HG03565 (cell line): ENCODE data around the gene RELCH.

Experiments
- ATAC-seq: cut with Tn5 transposase; IDR thresholded peaks from one replicate; pipeline ENCODE4 v1.9.1; 2021; ENCODE audit warnings: mild to moderate bottlenecking, moderate library complexity; ENCODE audit not compliant: unreplicated experiment

The RELCH gene

DNA sequence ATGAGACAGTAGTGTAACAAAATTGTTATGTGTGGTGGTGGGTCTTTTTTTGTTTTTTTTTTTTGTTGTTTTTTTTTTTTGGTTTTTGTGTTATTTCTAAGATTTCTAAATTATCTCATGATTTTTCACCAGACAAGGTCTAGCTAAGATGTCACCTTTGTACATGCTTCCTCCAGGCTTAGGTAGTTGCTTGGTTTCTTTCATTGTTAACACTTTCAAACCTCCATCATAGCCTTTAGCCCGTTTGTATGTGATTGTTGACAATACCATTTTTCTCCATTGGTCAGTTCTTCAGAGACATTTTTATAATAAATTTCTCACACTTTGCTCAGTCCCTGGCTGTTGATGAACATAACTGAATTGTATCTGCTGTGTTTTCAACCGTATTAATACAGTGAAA is 2.2 kb downstream of the RELCH start:
- no peak for ATAC-seq

- no peak for ATAC-seq
Observed at GRCh38 chr18:62196079-62196478, 9.0 kb downstream of the RELCH start.

DNA sequence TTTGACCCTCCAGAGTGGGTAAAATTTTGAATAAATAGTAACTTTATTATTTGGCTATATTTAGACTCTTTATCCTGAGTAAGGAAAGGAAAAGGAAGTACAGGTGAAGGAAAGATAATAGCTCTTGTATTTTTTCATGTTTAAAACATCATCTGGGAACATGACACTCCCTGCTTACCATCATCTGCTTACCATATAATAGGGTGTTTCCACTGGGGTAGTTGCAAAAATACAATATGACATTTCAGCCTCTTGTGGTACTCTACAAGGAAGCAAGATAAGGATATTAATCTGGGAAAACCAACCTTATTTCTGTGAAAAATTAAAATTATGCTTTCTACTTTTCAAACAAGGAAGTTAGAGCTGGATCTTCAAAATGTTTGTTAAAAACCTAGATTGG is 9.9 kb downstream of the RELCH start:
- ATAC-seq, result no peak

DNA sequence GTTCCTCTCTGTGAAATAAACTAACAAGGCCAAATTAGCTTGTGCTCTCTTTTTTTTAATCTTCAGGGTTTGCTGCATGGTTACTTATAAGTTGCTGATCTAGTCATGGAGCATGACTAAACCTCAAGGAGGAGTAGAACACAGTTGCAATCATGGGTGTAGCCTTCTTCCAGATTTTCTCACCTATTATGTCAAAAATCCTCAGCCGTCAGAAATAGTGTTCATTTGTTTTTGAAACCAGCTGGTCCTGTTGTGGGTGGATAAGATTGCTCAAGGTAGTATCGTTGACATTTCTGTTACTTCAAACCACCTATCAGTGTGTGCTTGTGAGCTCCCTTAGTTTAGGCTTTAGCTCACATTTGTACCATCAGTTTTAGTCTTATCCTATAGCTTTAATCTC is 11.2 kb downstream of the RELCH start:
- ATAC-seq, result no peak

DNA sequence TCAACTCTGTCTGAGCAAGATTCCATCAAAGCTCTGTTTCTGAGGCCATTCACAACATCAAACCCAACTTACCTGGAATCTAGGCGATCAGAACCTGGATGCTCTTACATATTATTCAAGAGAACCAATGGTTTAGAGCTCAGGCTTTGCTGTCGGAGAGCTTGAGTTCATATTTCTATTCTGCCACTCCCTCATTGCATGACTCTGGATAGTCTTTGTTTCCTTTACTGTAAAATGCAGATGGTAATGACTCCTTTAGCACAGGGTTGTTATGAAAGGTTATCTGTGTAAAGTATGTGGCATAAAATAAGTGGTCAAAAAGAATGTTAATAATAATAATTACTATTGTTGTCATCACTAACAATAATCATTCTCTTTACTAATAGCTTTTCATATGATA is 12.6 kb downstream of the RELCH start:
- no peak for ATAC-seq

GRCh38 chr18:62200121-62200914 is 13.3 kb downstream of the RELCH start:
- no peak for ATAC-seq

DNA sequence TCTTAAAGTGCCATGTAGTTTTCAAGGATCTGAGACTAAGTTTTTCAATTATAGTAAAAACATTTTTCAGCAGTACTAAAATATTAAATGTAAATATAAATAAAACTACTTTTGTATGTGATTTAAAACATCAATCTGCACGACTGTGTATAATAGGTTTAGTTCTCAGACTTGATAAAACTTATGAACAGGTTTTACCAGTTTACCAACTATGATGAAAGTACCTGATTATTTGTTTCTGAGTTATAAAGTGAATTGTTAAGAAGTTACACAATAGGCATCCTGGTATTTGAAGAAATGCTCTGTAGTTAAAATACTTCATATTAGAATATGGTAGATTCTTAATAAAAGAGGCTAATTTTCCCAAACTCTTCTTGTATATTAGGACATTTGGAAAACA is 14.8 kb downstream of the RELCH start:
- no peak for ATAC-seq

DNA sequence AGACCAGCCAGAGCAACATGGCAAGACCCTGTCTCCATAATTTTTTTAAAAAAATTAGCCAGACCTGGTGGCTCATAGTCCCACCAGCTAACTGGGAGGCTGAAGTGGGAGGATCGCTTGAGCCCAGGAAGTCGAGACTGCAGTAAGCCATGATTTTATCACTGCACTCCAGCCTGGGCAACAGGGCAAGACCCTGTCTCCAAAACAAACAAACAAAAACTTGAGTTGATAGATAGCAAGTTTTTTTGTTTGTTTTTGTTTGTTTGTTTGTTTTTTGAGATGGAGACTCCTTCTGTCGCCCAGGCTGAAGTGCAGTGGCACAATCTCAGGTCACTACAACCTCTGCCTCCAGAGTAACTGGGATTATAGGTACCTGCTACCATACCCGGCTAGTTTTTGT is 18.8 kb downstream of the RELCH start:
- ATAC-seq, result no peak

GRCh38 chr18:62206593-62206992 is 19.5 kb downstream of the RELCH start:
- ATAC-seq, result no peak

- no peak for ATAC-seq
Observed at GRCh38 chr18:62209046-62209445, 22.0 kb downstream of the RELCH start.

DNA sequence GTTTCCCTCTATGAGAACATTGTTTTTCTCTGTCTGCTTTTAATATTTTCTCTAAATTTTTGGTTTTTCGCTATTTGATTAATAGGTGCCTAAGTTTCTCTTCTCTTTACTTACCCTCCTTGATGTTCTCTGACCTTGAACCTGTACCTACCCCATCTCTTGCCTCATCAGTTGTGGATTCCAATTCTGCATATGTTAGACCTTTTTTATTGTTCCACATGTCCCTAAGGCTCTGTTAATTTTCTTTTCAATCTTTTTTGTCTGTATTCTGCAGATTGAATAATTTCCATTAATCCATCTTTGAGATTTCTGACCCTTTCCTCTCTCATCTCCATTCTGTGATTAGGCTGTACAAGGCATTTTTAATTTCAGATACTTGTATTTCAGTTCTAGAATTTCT is 23.1 kb downstream of the RELCH start:
- no peak for ATAC-seq

DNA sequence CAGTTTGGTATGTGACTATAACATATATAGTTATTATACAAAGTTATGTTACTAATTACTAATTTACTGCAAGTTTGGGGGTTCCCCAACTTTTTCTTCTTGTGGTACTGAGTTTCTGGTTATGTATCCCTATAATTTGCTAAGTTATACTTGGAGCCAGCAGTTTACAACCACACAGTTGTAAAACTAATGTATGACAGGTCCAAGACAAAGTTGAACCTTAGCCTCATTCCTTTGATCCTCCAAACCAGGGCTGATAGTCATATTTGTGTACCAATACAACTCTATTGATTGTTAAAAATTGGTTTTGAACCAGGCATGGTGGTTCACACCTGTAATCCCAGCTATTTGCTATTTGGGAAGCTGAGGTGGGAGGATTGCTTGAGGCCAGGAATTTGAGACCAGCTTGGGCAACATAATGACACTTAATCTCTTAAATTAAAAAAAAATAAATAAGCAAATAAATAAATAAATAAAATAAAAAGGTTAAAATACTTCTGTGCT is 24.3 kb downstream of the RELCH start:
- no peak for ATAC-seq

GRCh38 chr18:62214790-62215189 is 27.7 kb downstream of the RELCH start:
- ATAC-seq, result no peak

GRCh38 chr18:62224229-62224628 is 37.2 kb downstream of the RELCH start:
- no peak for ATAC-seq

DNA sequence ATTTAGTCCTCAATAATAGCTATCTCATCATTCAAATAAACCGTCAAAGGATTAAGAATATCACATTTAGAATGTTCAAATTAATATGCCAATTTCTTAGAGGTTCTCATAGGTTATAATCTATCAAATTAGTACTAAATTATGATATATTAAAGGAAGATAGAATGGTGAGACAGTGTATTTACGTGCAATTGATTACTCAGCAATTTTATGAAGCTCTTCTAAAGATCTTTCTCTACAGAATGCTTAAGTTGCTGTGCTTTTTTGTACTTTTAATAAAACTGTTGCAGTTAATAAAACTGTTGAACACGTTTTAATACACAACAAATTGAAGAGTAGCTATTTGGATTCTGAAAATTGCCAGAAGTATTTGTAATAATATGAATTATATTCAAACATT is 39.0 kb downstream of the RELCH start:
- no peak for ATAC-seq

DNA sequence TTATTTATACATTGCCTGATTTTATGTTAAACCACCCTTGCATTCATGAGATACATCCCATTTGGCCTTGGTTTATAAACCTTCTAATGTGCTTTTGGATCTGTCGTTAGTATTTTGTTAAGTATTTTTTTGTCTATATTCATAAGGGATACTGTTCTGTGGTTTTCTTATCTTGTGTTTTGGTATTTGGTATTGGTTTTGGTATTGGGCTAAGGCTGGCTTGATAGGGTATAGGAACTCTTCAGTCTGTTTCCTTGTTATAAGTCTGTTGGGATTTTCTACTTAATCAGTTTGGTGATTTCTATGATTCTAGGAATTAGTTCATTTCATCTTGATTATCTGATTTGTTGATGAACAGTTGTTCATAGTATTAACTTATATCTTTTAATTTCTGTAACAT is 49.2 kb downstream of the RELCH start:
- ATAC-seq, result no peak

GRCh38 chr18:62239475-62239874 is 52.4 kb downstream of the RELCH start:
- ATAC-seq, result no peak

GRCh38 chr18:62242955-62243354 is 55.9 kb downstream of the RELCH start:
- ATAC-seq, result no peak

DNA sequence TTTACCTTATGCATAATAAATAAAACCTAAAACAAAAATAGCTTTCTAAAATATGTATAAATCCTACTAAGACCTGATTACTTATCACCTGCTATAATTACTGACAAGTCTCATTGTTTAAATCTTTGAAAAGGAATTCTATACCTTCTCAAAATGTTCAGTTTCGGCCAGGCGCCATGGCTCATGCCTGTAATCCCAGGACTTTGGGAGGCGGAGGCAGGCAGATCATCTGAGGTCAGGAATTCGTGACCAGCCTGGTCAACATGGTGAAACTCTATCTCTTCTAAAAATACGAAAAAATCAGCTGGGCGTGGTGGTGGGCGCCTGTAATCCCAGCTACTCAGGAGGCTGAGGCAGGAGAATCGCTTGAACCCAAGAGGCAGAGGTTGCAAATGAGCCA is 58.1 kb downstream of the RELCH start:
- no peak for ATAC-seq

- ATAC-seq, result no peak
Observed at GRCh38 chr18:62245699-62246098, 58.6 kb downstream of the RELCH start.

GRCh38 chr18:62248313-62248712 is 61.3 kb downstream of the RELCH start:
- no peak for ATAC-seq

DNA sequence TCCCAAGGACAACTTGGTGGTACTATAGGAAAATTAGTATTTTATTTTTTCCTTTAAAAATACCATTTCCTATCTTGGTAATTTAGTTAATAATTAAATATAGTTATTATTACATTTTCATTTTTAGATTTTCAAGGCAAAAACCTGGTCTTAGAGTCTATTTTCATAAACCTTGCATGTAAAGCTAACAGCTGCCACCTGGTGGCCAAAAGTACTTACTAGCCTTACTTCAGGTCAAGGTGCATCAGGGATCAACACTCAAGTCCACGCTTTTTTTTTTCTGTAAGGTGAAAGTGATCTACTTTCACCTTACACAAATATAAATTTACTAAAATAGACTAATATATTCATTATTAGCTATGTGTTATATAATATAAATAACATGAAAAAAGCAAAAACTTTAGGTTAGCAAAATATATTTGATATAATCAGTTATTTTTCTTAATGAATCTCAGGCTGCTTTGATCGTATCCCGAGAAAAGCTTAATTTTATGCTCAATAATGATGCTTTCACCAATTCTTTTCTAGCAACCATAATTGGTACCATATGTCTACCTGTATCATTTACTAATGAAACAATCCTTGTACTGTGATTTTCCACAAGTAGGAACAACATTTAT is 62.5 kb downstream of the RELCH start:
- peak; percentile 73 for ATAC-seq

- ATAC-seq, result no peak
Observed at GRCh38 chr18:62250475-62250874, 63.4 kb downstream of the RELCH start.
